SK-N-SH (cell line): ENCODE measurements around the gene AFAP1L2.

ENCODE experiments used
- FOSL2 ChIP-seq: IDR thresholded peaks from 2 replicates; pipeline ENCODE4 v1.4.0; 2012; ENCODE audit warnings: low read depth, mild to moderate bottlenecking, moderate library complexity, borderline replicate concordance
- FOXM1 ChIP-seq: IDR thresholded peaks from 2 replicates; pipeline ENCODE4 v1.4.0; 2012; ENCODE audit warnings: low read depth, mild to moderate bottlenecking
- MEF2A ChIP-seq: IDR thresholded peaks from 2 replicates; pipeline ENCODE4 v1.4.0; 2012; ENCODE audit warnings: low read depth, borderline replicate concordance
- MXI1 ChIP-seq: IDR thresholded peaks from 2 replicates; pipeline ENCODE4 v1.6.1; 2012; ENCODE audit warnings: mild to moderate bottlenecking, low read depth, low read length, improper control_type of control experiment
- POLR2AphosphoS5 ChIP-seq: IDR thresholded peaks from 2 replicates; pipeline ENCODE4 v1.6.1; 2012; ENCODE audit warnings: low read depth, low read length
- TF ChIP-seq, protein P1 (sequence below): fragments of 200-600 bp; sonication (generic); IDR thresholded peaks from 2 replicates; pipeline ENCODE4 v1.6.1; 2017; ENCODE audit warnings: antibody characterized with exemption, mild to moderate bottlenecking, moderate library complexity
- TF ChIP-seq, protein P2 (sequence below): IDR thresholded peaks from 2 replicates; pipeline ENCODE4 v1.4.0; 2012; ENCODE audit warnings: low read depth, borderline replicate concordance

DNA sequence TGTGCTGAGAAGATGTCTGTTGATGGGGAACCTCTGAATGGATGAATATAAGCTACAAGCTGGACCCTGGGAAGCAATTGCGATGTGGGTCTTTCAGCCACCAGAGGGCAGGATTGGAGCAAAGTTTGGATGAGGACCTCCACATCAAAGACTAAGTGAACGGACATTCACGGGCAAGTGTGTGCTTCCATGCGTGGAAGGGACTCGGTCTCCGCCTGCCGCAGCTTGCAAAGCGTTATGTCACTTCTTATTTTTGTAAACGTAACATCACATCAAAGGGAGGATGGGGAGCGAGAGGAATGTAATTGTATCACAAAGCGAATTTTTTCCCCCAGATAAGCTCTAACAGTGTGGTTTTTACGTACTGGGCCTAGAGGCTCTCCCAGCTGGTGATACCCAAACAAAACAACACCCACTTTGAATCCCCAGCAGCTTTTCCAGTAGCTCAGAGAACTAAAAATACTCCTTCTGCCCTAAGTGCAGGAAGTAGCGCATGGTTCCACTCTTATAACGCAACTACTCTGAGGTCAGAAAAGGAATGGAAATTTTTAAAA is 100.2 kb downstream of the AFAP1L2 start:
- TF ChIP-seq, protein P1, sequence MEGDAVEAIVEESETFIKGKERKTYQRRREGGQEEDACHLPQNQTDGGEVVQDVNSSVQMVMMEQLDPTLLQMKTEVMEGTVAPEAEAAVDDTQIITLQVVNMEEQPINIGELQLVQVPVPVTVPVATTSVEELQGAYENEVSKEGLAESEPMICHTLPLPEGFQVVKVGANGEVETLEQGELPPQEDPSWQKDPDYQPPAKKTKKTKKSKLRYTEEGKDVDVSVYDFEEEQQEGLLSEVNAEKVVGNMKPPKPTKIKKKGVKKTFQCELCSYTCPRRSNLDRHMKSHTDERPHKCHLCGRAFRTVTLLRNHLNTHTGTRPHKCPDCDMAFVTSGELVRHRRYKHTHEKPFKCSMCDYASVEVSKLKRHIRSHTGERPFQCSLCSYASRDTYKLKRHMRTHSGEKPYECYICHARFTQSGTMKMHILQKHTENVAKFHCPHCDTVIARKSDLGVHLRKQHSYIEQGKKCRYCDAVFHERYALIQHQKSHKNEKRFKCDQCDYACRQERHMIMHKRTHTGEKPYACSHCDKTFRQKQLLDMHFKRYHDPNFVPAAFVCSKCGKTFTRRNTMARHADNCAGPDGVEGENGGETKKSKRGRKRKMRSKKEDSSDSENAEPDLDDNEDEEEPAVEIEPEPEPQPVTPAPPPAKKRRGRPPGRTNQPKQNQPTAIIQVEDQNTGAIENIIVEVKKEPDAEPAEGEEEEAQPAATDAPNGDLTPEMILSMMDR = peak; percentile 80
- no peak for TF ChIP-seq FOSL2
- TF ChIP-seq MXI1 = peak; percentile 73; the same call in 1 of the 2 replicates
- TF ChIP-seq, protein P2, sequence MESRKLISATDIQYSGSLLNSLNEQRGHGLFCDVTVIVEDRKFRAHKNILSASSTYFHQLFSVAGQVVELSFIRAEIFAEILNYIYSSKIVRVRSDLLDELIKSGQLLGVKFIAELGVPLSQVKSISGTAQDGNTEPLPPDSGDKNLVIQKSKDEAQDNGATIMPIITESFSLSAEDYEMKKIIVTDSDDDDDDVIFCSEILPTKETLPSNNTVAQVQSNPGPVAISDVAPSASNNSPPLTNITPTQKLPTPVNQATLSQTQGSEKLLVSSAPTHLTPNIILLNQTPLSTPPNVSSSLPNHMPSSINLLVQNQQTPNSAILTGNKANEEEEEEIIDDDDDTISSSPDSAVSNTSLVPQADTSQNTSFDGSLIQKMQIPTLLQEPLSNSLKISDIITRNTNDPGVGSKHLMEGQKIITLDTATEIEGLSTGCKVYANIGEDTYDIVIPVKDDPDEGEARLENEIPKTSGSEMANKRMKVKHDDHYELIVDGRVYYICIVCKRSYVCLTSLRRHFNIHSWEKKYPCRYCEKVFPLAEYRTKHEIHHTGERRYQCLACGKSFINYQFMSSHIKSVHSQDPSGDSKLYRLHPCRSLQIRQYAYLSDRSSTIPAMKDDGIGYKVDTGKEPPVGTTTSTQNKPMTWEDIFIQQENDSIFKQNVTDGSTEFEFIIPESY = no peak
- no peak for TF ChIP-seq MEF2A
- TF ChIP-seq FOXM1 = no peak
- no peak for TF ChIP-seq POLR2AphosphoS5
